Neural progenitor cell (in vitro differentiated cells): ENCODE measurements around the gene ZFAND3. TPM values are rescaled to one million over a fixed set of nuclear protein-coding genes. Genes with fewer than 3 reads are reported as not detected.
"Not testable (repeated sequence)": the region's sequence is repeated elsewhere in the genome, so short reads cannot be mapped to it uniquely, and the experiment has no call there.

Source experiments
- DNase-seq: peaks from one replicate; pipeline ENCODE4 v3.0.0-alpha.2; 2016; ENCODE audit warnings: low spot score
- H2AFZ ChIP-seq: fragments of 200-600 bp; sonication (generic); replicated peaks from 2 replicates; pipeline ENCODE4 v1.6.1; 2016; ENCODE audit warnings: antibody characterized with exemption
- H3F3A ChIP-seq: fragments of 200-600 bp; sonication (generic); 2 replicates; pipeline ENCODE4 v1.6.1; 2016; ENCODE audit warnings: antibody characterized with exemption, low read depth
- H3K27ac ChIP-seq: fragments of 200-600 bp; sonication (generic); 2 replicates; pipeline ENCODE4 v1.5.1; 2016; ENCODE audit warnings: mild to moderate bottlenecking
- H3K27me3 ChIP-seq: fragments of 200-600 bp; sonication (generic); 2 replicates; pipeline ENCODE4 v1.6.1; 2016; ENCODE audit warnings: mild to moderate bottlenecking, moderate library complexity
- H3K36me3 ChIP-seq: fragments of 200-600 bp; sonication (generic); 2 replicates; pipeline ENCODE4 v1.5.1; 2016
- H3K4me1 ChIP-seq: fragments of 200-600 bp; sonication (generic); 2 replicates; pipeline ENCODE4 v1.6.1; 2016; ENCODE audit warnings: mixed run types
- H3K4me2 ChIP-seq: fragments of 200-600 bp; sonication (generic); 2 replicates; pipeline ENCODE4 v1.6.1; 2016
- H3K4me3 ChIP-seq: fragments of 200-600 bp; sonication (generic); 2 replicates; pipeline ENCODE4 v1.5.1; 2016
- H3K79me2 ChIP-seq: fragments of 200-600 bp; sonication (generic); 2 replicates; pipeline ENCODE4 v1.6.1; 2016; ENCODE audit warnings: low read depth
- H3K9ac ChIP-seq: fragments of 200-600 bp; sonication (generic); 2 replicates; pipeline ENCODE4 v1.6.1; 2016
- H3K9me3 ChIP-seq: fragments of 200-600 bp; sonication (generic); 2 replicates; pipeline ENCODE4 v1.5.1; 2016; ENCODE audit warnings: low read depth
- H4K20me1 ChIP-seq: fragments of 200-600 bp; sonication (generic); 2 replicates; pipeline ENCODE4 v1.6.1; 2016; ENCODE audit warnings: low read depth
- H3K27ac Mint-ChIP-seq: 3 replicates; pipeline ENCODE4 v1.8.0; 2021; ENCODE audit warnings: mixed read lengths
- H3K27me3 Mint-ChIP-seq: 2 replicates; pipeline ENCODE4 v1.8.0; 2022; ENCODE audit warnings: low read depth, mild to moderate bottlenecking, inconsistent platforms, moderate library complexity, mixed read lengths; ENCODE audit not compliant: insufficient read depth
- H3K36me3 Mint-ChIP-seq: 3 replicates; pipeline ENCODE4 v1.8.0; 2021; ENCODE audit warnings: mixed read lengths
- H3K4me1 Mint-ChIP-seq: 3 replicates; pipeline ENCODE4 v1.8.0; 2021; ENCODE audit warnings: mixed read lengths
- H3K4me3 Mint-ChIP-seq: 3 replicates; pipeline ENCODE4 v1.8.0; 2021; ENCODE audit warnings: mild to moderate bottlenecking, moderate library complexity, mixed read lengths
- H3K9me3 Mint-ChIP-seq: 3 replicates; pipeline ENCODE4 v1.8.0; 2020; ENCODE audit warnings: mixed read lengths
- CTCF ChIP-seq: fragments of 200-600 bp; sonication (generic); IDR thresholded peaks from 2 replicates; pipeline ENCODE4 v1.5.1; 2017; ENCODE audit warnings: antibody characterized with exemption, mild to moderate bottlenecking
- EZH2 ChIP-seq: fragments of 200-600 bp; sonication (generic); IDR thresholded peaks from 2 replicates; pipeline ENCODE4 v1.6.1; 2017; ENCODE audit warnings: antibody characterized with exemption, mild to moderate bottlenecking, moderate library complexity
- EZH2phosphoT487 ChIP-seq: fragments of 200-600 bp; sonication (generic); IDR thresholded peaks from 2 replicates; pipeline ENCODE4 v1.6.1; 2017; ENCODE audit warnings: antibody characterized with exemption
- total RNA-seq: library from RNA; depleted of rRNA; stranded (reverse); fragments of >200 nt; gene quantifications from 2 replicates; pipeline ENCODE4 v1.2.3, GENCODE V29; 2015; ENCODE audit warnings: low replicate concordance

ZFAND3 gene
- total RNA-seq, 1 donor from 2014 or later = 24.3 TPM

- Mint-ChIP-seq H3K27me3 (no peaks in the 10 kb centered on the region), H3K27ac (no peak overlapping the region), H3K4me1 (peaks cover 2% of the 10 kb centered on the region), H3K9me3 (no peaks in the 10 kb centered on the region), H3K36me3 (peaks cover 2% of the 10 kb centered on the region), H3K4me3 (no peak overlapping the region)
- Histone ChIP-seq H3K27me3 (no peaks in the 10 kb centered on the region), H3K4me1 (no peaks in the 10 kb centered on the region), H3K4me3 (no peak overlapping the region), H3K27ac (no peak overlapping the region), H3K9ac (no peak overlapping the region), H3K79me2 (peaks cover 57% of the 10 kb centered on the region), H3K9me3 (no peaks in the 10 kb centered on the region), H4K20me1 (peaks cover 11% of the 10 kb centered on the region), H3F3A (no peaks in the 10 kb centered on the region), H3K4me2 (no peak overlapping the region), H2AFZ (no peak overlapping the region), H3K36me3 (no peaks in the 10 kb centered on the region)
- DNase-seq = no peak
- TF ChIP-seq EZH2 = no peak
- no peak for TF ChIP-seq CTCF
- TF ChIP-seq EZH2phosphoT487 = no peak
Measured at GRCh38 chr6:38045701-38046305, 226.3 kb downstream of the ZFAND3 start.

- TF ChIP-seq EZH2phosphoT487 (no peak), CTCF (no peak), EZH2 (no peak)
- no peaks in the 10 kb centered on the region for H3K27me3 Mint-ChIP-seq
- H3K4me3 Mint-ChIP-seq = no peak overlapping the region
- Histone ChIP-seq H3K4me3 (no peak overlapping the region), H3K27me3 (no peaks in the 10 kb centered on the region), H3K9ac (no peak overlapping the region), H2AFZ (no peak overlapping the region), H3F3A (no peaks in the 10 kb centered on the region), H3K4me2 (no peak overlapping the region), H4K20me1 (peaks cover 11% of the 10 kb centered on the region), H3K36me3 (no peaks in the 10 kb centered on the region), H3K79me2 (peaks cover 64% of the 10 kb centered on the region), H3K4me1 (no peaks in the 10 kb centered on the region), H3K9me3 (no peaks in the 10 kb centered on the region), H3K27ac (no peak overlapping the region)
- H3K9me3 Mint-ChIP-seq = no peaks in the 10 kb centered on the region
- H3K27ac Mint-ChIP-seq = no peak overlapping the region
- DNase-seq = no peak
- H3K4me1 Mint-ChIP-seq = no peaks in the 10 kb centered on the region
- peaks cover 2% of the 10 kb centered on the region for H3K36me3 Mint-ChIP-seq
Measured at GRCh38 chr6:38047562-38047961, 228.0 kb downstream of the ZFAND3 start.

DNA sequence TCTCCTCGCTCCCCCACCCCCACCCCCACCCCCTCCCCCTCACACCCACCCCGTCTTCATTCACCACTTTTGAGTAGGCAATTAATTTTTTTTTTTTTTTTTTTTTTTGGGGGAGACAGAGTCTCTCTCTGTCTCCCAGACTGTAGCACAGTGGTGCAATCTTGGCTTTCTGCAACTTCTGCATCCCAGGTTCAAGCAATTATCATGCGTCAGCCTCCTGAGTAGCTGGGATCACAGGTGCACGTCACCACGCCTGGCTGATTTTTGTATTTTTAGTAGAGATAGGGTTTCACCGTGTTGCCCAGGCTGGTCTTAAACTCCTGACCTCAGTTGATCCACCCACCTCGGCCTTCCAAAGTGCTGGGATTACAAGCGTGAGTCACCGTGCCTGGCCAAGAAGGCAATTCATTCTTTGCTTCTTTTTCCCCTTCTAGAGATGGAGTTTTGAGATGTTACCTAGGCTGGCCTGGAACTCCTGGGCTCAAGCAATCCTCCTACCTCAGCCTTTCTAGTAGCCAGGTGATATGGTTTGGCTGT lies 230.4 kb downstream of the ZFAND3 start:
- H3K36me3 ChIP-seq, H3K36me3 Mint-ChIP-seq, H3K27me3 ChIP-seq, H3K4me1 ChIP-seq, H3K27ac ChIP-seq, H3K9me3 ChIP-seq, H3K4me3 ChIP-seq, H3K9me3 Mint-ChIP-seq, H3F3A ChIP-seq, H4K20me1 ChIP-seq, H3K27me3 Mint-ChIP-seq, H3K9ac ChIP-seq, H2AFZ ChIP-seq, DNase-seq, H3K4me2 ChIP-seq, H3K4me1 Mint-ChIP-seq, H3K4me3 Mint-ChIP-seq, H3K27ac Mint-ChIP-seq: not testable (repeated sequence)
- peaks cover 71% of the 10 kb centered on the region for H3K79me2 ChIP-seq

DNA sequence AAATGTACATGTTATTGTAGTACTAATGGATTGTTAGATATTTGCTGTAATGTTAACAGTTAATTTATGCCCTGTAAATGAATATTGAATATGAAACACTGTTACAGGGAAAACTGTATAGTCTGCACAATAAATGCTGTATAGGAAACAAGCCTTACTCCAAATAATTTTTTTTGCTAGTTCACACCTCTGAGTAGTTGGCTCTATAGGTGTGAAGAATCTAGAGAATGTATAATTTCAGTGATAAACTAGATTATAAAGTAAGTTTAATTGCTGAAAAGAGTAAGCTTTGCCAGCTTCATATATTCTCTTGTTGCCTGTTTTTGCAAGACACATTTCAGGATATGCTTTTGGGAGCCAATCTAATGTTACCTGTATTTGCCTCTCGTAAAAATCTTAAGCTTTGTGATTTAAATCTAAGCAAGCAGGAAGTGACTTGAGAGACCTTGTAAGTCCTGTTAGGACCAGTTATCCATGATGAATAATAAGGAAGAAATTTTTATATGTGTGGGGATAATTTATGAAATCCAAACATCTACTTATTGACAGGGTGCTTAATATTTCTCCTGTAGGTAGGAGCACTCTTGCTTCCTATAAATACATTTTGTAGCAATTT lies 232.4 kb downstream of the ZFAND3 start:
- TF ChIP-seq EZH2 (no peak), CTCF (no peak), EZH2phosphoT487 (no peak)
- Histone ChIP-seq H3K27me3 (no peaks in the 10 kb centered on the region), H3K9ac (no peak overlapping the region), H3K4me1 (no peaks in the 10 kb centered on the region), H3K4me2 (no peak overlapping the region), H3F3A (no peaks in the 10 kb centered on the region), H3K4me3 (no peak overlapping the region), H3K36me3 (no peaks in the 10 kb centered on the region), H3K27ac (no peak overlapping the region), H3K9me3 (no peaks in the 10 kb centered on the region), H4K20me1 (peaks cover 23% of the 10 kb centered on the region), H3K79me2 (peaks cover 72% of the 10 kb centered on the region), H2AFZ (no peak overlapping the region)
- Mint-ChIP-seq H3K27ac (no peak overlapping the region), H3K9me3 (no peaks in the 10 kb centered on the region), H3K4me3 (no peak overlapping the region), H3K36me3 (no peaks in the 10 kb centered on the region), H3K27me3 (peaks cover 2% of the 10 kb centered on the region), H3K4me1 (no peaks in the 10 kb centered on the region)
- DNase-seq = no peak
